ENCODE data around the gene RHBDF2.

RHBDF2 gene
- 20.6 to 58.2 (median 40.9) reads per million in 3 donors for total RNA-seq

DNA sequence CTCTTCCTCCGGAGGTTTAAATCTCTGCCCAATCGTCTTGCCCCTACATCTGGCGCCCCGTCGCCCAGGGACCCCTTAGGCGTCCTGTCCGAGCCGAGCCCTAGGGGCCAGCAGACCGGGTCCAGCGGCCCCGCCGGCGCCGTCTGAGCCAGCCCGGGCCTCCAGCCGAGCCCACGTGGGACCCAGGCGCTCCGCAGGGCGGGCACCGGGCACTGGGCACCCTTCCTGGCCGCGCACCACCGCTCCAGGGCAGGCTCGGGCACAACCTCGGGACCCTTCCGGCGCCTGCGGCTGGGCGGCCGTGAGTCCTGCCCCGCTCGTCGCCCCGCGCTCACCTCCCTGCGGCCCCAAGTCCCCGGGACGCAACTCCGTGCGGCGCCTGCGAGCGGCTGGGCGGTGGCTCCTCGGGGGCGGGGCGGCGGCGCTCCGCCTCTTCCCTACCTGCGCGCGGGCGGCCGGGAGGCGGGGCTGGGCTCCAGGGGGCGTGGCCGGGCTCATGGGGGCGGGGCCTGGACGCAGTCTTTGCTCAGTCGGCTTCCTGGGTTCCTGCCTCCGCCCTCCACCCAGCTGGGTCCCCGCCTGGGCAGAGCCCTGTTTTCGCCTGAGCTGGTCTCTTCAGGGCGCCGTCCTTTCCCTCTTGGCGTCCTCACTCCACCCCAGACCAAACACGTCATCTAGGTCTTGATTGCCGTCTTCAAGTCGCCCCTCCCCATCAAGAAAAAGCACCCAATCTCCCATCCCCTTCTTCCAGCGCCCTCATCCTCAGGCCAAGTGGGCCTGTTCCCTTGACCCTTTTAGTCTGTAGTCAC, at the start of gene RHBDF2:
RHBDF2 (minus strand) TSS at position 406 of the 809 bp plus-strand sequence. CDS start 19,899 bp downstream, outside the sequence.
- H3K27me3 ChIP-seq (replicated peaks; ENCODE audit: control insufficient read depth, insufficient read depth, low read length, poor library complexity, severe bottlenecking): no peaks in the 10 kb centered on the region
- H3K4me3 ChIP-seq (ENCODE audit: insufficient read depth, low read depth, low read length, poor library complexity, severe bottlenecking): peak within 1 kb of the TSS; percentile 69
- peaks cover 26% of the 10 kb centered on the region for H3K4me1 ChIP-seq (ENCODE audit: control insufficient read depth, insufficient read depth, low read length, poor library complexity, severe bottlenecking)
- DNase-seq: peak; percentile 90 to 95 (median 92)
- no peaks in the 10 kb centered on the region for H3K9me3 ChIP-seq (ENCODE audit: control insufficient read depth, low read length)
- H3K27ac ChIP-seq (ENCODE audit: insufficient read depth, low read length, poor library complexity, severe bottlenecking): peak within 1 kb of the TSS; percentile 66
- H3K36me3 ChIP-seq (ENCODE audit: control insufficient read depth, insufficient read depth, low read length): no peaks in the 10 kb centered on the region

- H3K4me1 ChIP-seq (ENCODE audit: control insufficient read depth, insufficient read depth, low read length, poor library complexity, severe bottlenecking): peaks cover 7% of the 10 kb centered on the region
- no peak for DNase-seq
- H3K27me3 ChIP-seq (replicated peaks; ENCODE audit: control insufficient read depth, insufficient read depth, low read length, poor library complexity, severe bottlenecking): no peaks in the 10 kb centered on the region
Measured at GRCh38 chr17:76549539-76549938, 48.3 kb upstream of the RHBDF2 start.

DNA sequence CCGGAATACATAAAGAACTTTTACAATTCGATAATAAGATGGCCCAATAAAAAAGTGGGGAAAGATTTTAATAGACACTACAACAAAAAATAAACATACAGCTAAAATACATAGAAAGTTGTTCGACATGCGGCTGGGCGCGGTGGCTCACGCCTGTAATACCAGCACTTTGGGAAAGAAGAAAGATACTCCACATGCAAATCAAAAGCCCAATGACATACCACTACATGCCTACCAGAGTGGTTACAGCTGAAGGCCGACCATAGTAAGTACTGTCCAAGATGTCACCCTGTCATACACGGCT, 47.9 kb upstream of the RHBDF2 start:
- H3K36me3 ChIP-seq (ENCODE audit: control insufficient read depth, insufficient read depth, low read length): no peaks in the 10 kb centered on the region
- H3K4me3 ChIP-seq (ENCODE audit: insufficient read depth, low read depth, low read length, poor library complexity, severe bottlenecking): no peak overlapping the region
- no peaks in the 10 kb centered on the region for H3K27me3 ChIP-seq (replicated peaks; ENCODE audit: control insufficient read depth, insufficient read depth, low read length, poor library complexity, severe bottlenecking)
- peaks cover 7% of the 10 kb centered on the region for H3K4me1 ChIP-seq (ENCODE audit: control insufficient read depth, insufficient read depth, low read length, poor library complexity, severe bottlenecking)
- H3K27ac ChIP-seq (ENCODE audit: insufficient read depth, low read length, poor library complexity, severe bottlenecking): no peak overlapping the region
- H3K9me3 ChIP-seq (ENCODE audit: control insufficient read depth, low read length): no peaks in the 10 kb centered on the region
- DNase-seq: no peak

More at GRCh38 chr17:76549539-76549938, 48.3 kb upstream of the RHBDF2 start:
- H3K9me3 ChIP-seq (ENCODE audit: control insufficient read depth, low read length): no peaks in the 10 kb centered on the region
- H3K4me3 ChIP-seq (ENCODE audit: insufficient read depth, low read depth, low read length, poor library complexity, severe bottlenecking): no peak overlapping the region
- H3K27ac ChIP-seq (ENCODE audit: insufficient read depth, low read length, poor library complexity, severe bottlenecking): no peak overlapping the region
- no peaks in the 10 kb centered on the region for H3K36me3 ChIP-seq (ENCODE audit: control insufficient read depth, insufficient read depth, low read length)

DNA sequence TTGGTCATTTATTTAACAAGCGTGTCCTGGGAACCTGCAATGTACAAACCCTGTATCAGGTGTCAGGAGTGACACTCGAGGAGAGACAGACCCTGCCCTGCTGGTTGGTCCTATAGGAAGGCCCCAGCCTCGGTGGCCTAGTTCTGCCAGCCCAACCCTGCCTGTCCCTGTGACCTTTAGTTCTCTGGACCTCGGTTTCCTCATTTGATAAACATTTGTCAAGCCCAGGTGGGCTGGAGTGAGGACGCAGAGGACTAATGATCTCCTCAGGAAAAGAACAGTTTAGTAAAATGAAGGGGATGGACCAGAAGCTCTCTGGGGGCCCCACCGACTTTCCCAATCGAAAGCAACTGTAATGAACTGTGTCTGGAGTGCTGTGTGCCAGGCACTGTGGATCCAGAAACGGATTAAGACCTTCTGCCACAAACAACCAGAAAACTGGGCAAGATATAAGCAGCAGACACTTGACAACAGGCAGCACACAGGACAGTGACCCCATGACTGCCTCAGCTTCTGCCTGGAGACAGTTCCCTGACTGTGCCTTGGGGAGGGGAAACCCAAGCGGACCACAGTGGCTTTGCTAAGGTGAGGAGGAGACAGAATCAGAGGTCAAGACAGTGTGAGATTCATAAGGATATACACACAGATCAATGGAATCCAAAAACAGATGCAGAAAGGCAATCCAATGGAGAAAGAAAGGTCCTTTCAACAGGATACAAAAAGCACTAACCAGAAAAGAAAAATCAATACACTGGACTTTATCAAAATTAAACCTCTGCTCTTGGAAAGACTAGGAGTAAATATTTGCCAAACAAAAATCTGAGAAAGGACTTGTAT, 47.4 kb upstream of the RHBDF2 start:
- Histone ChIP-seq H3K27me3 (replicated peaks; ENCODE audit: control insufficient read depth, insufficient read depth, low read length, poor library complexity, severe bottlenecking) (no peaks in the 10 kb centered on the region), H3K4me1 (ENCODE audit: control insufficient read depth, insufficient read depth, low read length, poor library complexity, severe bottlenecking) (peaks cover 7% of the 10 kb centered on the region), H3K9me3 (ENCODE audit: control insufficient read depth, low read length) (no peaks in the 10 kb centered on the region), H3K27ac (ENCODE audit: insufficient read depth, low read length, poor library complexity, severe bottlenecking) (no peak overlapping the region), H3K36me3 (ENCODE audit: control insufficient read depth, insufficient read depth, low read length) (no peaks in the 10 kb centered on the region), H3K4me3 (ENCODE audit: insufficient read depth, low read depth, low read length, poor library complexity, severe bottlenecking) (no peak overlapping the region)
- no peak for DNase-seq

DNA sequence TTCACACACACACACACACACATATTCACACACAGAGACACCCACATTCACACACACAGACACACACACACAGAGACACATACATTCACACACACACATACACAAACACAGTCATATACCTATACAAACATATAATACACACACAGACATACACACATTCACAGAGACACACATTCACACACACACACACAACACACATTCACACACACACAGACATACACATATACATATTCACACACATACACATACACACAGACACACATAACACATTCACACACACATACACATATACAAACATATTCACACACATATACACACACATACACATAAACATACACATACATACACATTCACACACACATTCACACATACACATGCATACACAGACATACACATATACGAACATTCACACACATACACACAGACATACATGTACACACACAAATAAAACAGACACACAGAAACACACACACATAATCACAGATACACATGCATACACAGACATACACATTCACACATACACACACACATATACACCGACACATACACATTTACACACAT, 46.5 kb upstream of the RHBDF2 start:
- Histone ChIP-seq H3K27ac (ENCODE audit: insufficient read depth, low read length, poor library complexity, severe bottlenecking) (no peak overlapping the region), H3K4me1 (ENCODE audit: control insufficient read depth, insufficient read depth, low read length, poor library complexity, severe bottlenecking) (peaks cover 7% of the 10 kb centered on the region)

GRCh38 chr17:76547183-76547641, 46.0 kb upstream of the RHBDF2 start:
- peaks cover 3% of the 10 kb centered on the region for H3K27me3 ChIP-seq (replicated peaks; ENCODE audit: control insufficient read depth, insufficient read depth, low read length, poor library complexity, severe bottlenecking)
- H3K4me1 ChIP-seq (ENCODE audit: control insufficient read depth, insufficient read depth, low read length, poor library complexity, severe bottlenecking): peaks cover 7% of the 10 kb centered on the region
- no peaks in the 10 kb centered on the region for H3K36me3 ChIP-seq (ENCODE audit: control insufficient read depth, insufficient read depth, low read length)
- no peak overlapping the region for H3K27ac ChIP-seq (ENCODE audit: insufficient read depth, low read length, poor library complexity, severe bottlenecking)
- no peak overlapping the region for H3K4me3 ChIP-seq (ENCODE audit: insufficient read depth, low read depth, low read length, poor library complexity, severe bottlenecking)
- H3K9me3 ChIP-seq (ENCODE audit: control insufficient read depth, low read length): no peaks in the 10 kb centered on the region
- DNase-seq: peak in 2 of 3 donors; percentile 20 to 27

More for the DNA sequence above, 46.5 kb upstream of the RHBDF2 start:
- H3K4me3 ChIP-seq (ENCODE audit: insufficient read depth, low read depth, low read length, poor library complexity, severe bottlenecking): no peak overlapping the region
- H3K9me3 ChIP-seq (ENCODE audit: control insufficient read depth, low read length): no peaks in the 10 kb centered on the region
- no peaks in the 10 kb centered on the region for H3K36me3 ChIP-seq (ENCODE audit: control insufficient read depth, insufficient read depth, low read length)
- no peak for DNase-seq
- H3K27me3 ChIP-seq (replicated peaks; ENCODE audit: control insufficient read depth, insufficient read depth, low read length, poor library complexity, severe bottlenecking): no peaks in the 10 kb centered on the region

- no peak overlapping the region for H3K27ac ChIP-seq (ENCODE audit: insufficient read depth, low read length, poor library complexity, severe bottlenecking)
- H3K27me3 ChIP-seq (replicated peaks; ENCODE audit: control insufficient read depth, insufficient read depth, low read length, poor library complexity, severe bottlenecking): peaks cover 3% of the 10 kb centered on the region
- no peak overlapping the region for H3K4me3 ChIP-seq (ENCODE audit: insufficient read depth, low read depth, low read length, poor library complexity, severe bottlenecking)
- H3K36me3 ChIP-seq (ENCODE audit: control insufficient read depth, insufficient read depth, low read length): no peaks in the 10 kb centered on the region
- H3K4me1 ChIP-seq (ENCODE audit: control insufficient read depth, insufficient read depth, low read length, poor library complexity, severe bottlenecking): peaks cover 7% of the 10 kb centered on the region
- H3K9me3 ChIP-seq (ENCODE audit: control insufficient read depth, low read length): no peaks in the 10 kb centered on the region
- no peak for DNase-seq
Measured at GRCh38 chr17:76546556-76547182, 45.4 kb upstream of the RHBDF2 start.

DNA sequence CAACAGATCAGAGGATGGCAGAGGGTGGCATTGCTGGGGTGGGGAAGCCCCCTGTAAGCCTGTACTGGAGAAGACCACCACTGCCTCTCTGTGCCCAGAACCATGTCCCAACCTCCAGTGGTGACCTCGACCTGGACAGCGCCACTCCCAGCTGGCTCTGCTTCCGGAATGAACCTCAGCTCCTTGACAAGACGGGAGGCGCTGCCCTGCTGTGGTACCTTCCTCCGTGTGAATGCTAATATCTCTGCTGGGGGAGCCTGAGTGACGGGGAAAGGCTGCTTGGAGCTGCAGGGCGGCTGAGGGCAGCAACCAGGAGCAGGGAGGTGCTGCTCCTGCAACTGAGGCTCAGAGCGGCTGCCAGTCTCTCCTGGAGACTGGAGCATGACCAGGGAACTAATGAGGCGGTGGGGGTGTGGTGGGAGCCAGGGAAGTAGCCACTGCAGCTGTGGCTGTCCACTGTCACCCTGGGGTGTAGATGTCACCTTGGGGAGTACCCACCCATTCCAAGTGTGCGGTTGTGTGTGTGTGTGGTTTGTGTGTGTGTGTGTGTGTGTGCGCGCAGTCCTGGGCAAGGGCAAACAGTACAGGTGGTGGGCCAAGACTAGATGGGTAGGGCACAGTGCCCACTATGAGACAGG, 44.8 kb upstream of the RHBDF2 start:
- Histone ChIP-seq H3K27me3 (replicated peaks; ENCODE audit: control insufficient read depth, insufficient read depth, low read length, poor library complexity, severe bottlenecking) (peaks cover 3% of the 10 kb centered on the region), H3K4me1 (ENCODE audit: control insufficient read depth, insufficient read depth, low read length, poor library complexity, severe bottlenecking) (peaks cover 7% of the 10 kb centered on the region), H3K36me3 (ENCODE audit: control insufficient read depth, insufficient read depth, low read length) (no peaks in the 10 kb centered on the region), H3K9me3 (ENCODE audit: control insufficient read depth, low read length) (no peaks in the 10 kb centered on the region), H3K4me3 (ENCODE audit: insufficient read depth, low read depth, low read length, poor library complexity, severe bottlenecking) (no peak overlapping the region), H3K27ac (ENCODE audit: insufficient read depth, low read length, poor library complexity, severe bottlenecking) (no peak overlapping the region)
- DNase-seq: no peak

GRCh38 chr17:76544546-76545365, 43.5 kb upstream of the RHBDF2 start:
- peaks cover 3% of the 10 kb centered on the region for H3K27me3 ChIP-seq (replicated peaks; ENCODE audit: control insufficient read depth, insufficient read depth, low read length, poor library complexity, severe bottlenecking)

More at GRCh38 chr17:76544546-76545365, 43.5 kb upstream of the RHBDF2 start:
- H3K4me3 ChIP-seq (ENCODE audit: insufficient read depth, low read depth, low read length, poor library complexity, severe bottlenecking): no peak overlapping the region
- H3K27ac ChIP-seq (ENCODE audit: insufficient read depth, low read length, poor library complexity, severe bottlenecking): no peak overlapping the region
- no peak for DNase-seq
- peaks cover 10% of the 10 kb centered on the region for H3K4me1 ChIP-seq (ENCODE audit: control insufficient read depth, insufficient read depth, low read length, poor library complexity, severe bottlenecking)
- no peaks in the 10 kb centered on the region for H3K36me3 ChIP-seq (ENCODE audit: control insufficient read depth, insufficient read depth, low read length)
- H3K9me3 ChIP-seq (ENCODE audit: control insufficient read depth, low read length): no peaks in the 10 kb centered on the region

Measured in effector memory CD4-positive, alpha-beta T cell (primary cell).